WTC11 (cell line): ENCODE results near the gene GNAS. TPM values are rescaled to one million over a fixed set of nuclear protein-coding genes. Genes with fewer than 3 reads are reported as not detected.

Source experiments
- ATAC-seq: fragments of 200-7000 bp; cut with Tn5 transposase; 2 replicates; pipeline ENCODE4 v1.10.0; 2021; ENCODE audit warnings: mild to moderate bottlenecking, moderate library complexity
- CTCF ChIA-PET: fragments of 300-600 bp; sonication (Branson Sonifier 250); formaldehyde crosslinking; loops from one replicate; lab custom pipeline; 2021; ENCODE audit warnings: antibody characterized with exemption; lab: Charles Lee
- POLR2A ChIA-PET: fragments of 350-600 bp; sonication (Branson Sonifier 250); formaldehyde crosslinking; loops from one replicate; lab custom pipeline; 2021; ENCODE audit warnings: antibody characterized with exemption; lab: Charles Lee
- DNase-seq: peaks from one replicate; pipeline ENCODE4 v3.0.0; 2021; ENCODE audit warnings: low spot score
- H3K27ac Mint-ChIP-seq: 2 replicates; pipeline ENCODE4 v1.8.0; 2021; ENCODE audit warnings: mixed read lengths
- H3K27me3 Mint-ChIP-seq: 2 replicates; pipeline ENCODE4 v1.8.0; 2021; ENCODE audit warnings: low read depth, mild to moderate bottlenecking, moderate library complexity, mixed read lengths
- H3K36me3 Mint-ChIP-seq: 2 replicates; pipeline ENCODE4 v1.8.0; 2021; ENCODE audit warnings: mixed read lengths
- H3K4me1 Mint-ChIP-seq: 2 replicates; pipeline ENCODE4 v1.8.0; 2022; ENCODE audit warnings: mixed read lengths
- H3K4me3 Mint-ChIP-seq: 2 replicates; pipeline ENCODE4 v1.8.0; 2021; ENCODE audit warnings: mild to moderate bottlenecking, moderate library complexity, mixed read lengths
- H3K9me3 Mint-ChIP-seq: 2 replicates; pipeline ENCODE4 v1.8.0; 2021; ENCODE audit warnings: mixed read lengths
- ATF1 ChIP-seq: sonication (generic); formaldehyde crosslinking; IDR thresholded peaks from 2 replicates; pipeline ENCODE4 v1.8.1; 2023; ENCODE audit warnings: mild to moderate bottlenecking, moderate library complexity, missing genetic modification reagents
- ELF4 ChIP-seq: sonication (generic); formaldehyde crosslinking; IDR thresholded peaks from 2 replicates; pipeline ENCODE4 v1.8.1; 2022; ENCODE audit warnings: low read depth, mild to moderate bottlenecking, moderate library complexity, missing genetic modification reagents
- GTF2I ChIP-seq: fragments of 250-450 bp; sonication (Bioruptor Pico); conservative IDR thresholded peaks from 2 replicates; pipeline ENCODE4 v1.4.0; 2021; ENCODE audit warnings: mild to moderate bottlenecking
- MXD4 ChIP-seq: fragments of 250-450 bp; sonication (Bioruptor Pico); IDR thresholded peaks from 2 replicates; pipeline ENCODE4 v1.8.0; 2021; ENCODE audit warnings: mild to moderate bottlenecking, moderate library complexity, borderline replicate concordance
- MYBL2 ChIP-seq: sonication (generic); formaldehyde crosslinking; IDR thresholded peaks from 2 replicates; pipeline ENCODE4 v1.8.1; 2023; ENCODE audit warnings: mild to moderate bottlenecking, moderate library complexity, missing genetic modification reagents
- NFATC4 ChIP-seq: fragments of 250-450 bp; sonication (Bioruptor Pico); IDR thresholded peaks from 2 replicates; pipeline ENCODE4 v1.9.0; 2021; ENCODE audit warnings: mild to moderate bottlenecking
- OVOL2 ChIP-seq: fragments of 250-450 bp; sonication (Bioruptor Pico); IDR thresholded peaks from 2 replicates; pipeline ENCODE4 v1.9.0; 2021; ENCODE audit warnings: mild to moderate bottlenecking, borderline replicate concordance
- SMAD4 ChIP-seq: sonication (generic); formaldehyde crosslinking; IDR thresholded peaks from 2 replicates; pipeline ENCODE4 v1.8.0; 2022; ENCODE audit warnings: mild to moderate bottlenecking, missing genetic modification reagents
- SOX15 ChIP-seq: fragments of 250-450 bp; sonication (Bioruptor Pico); IDR thresholded peaks from 2 replicates; pipeline ENCODE4 v1.9.0; 2021; ENCODE audit warnings: mild to moderate bottlenecking
- TCF7 ChIP-seq: sonication (generic); formaldehyde crosslinking; IDR thresholded peaks from 2 replicates; pipeline ENCODE4 v1.8.0; 2022; ENCODE audit warnings: mild to moderate bottlenecking, low read depth, missing genetic modification reagents, moderate library complexity
- ZNF138 ChIP-seq: sonication (generic); formaldehyde crosslinking; conservative IDR thresholded peaks from 2 replicates; pipeline ENCODE4 v1.8.1; 2022; ENCODE audit warnings: mild to moderate bottlenecking, moderate library complexity, missing genetic modification reagents
- ZNF263 ChIP-seq: sonication (generic); formaldehyde crosslinking; IDR thresholded peaks from 2 replicates; pipeline ENCODE4 v1.8.1; 2022; ENCODE audit warnings: low read depth, mild to moderate bottlenecking, moderate library complexity, missing genetic modification reagents
- ZNF396 ChIP-seq: fragments of 250-450 bp; sonication (Bioruptor Pico); IDR thresholded peaks from 2 replicates; pipeline ENCODE4 v1.8.0; 2021; ENCODE audit warnings: mild to moderate bottlenecking, moderate library complexity, borderline replicate concordance
- ZNF423 ChIP-seq: fragments of 250-450 bp; sonication (Bioruptor Pico); IDR thresholded peaks from 2 replicates; pipeline ENCODE4 v2.1.2; 2022; ENCODE audit warnings: mild to moderate bottlenecking, moderate library complexity
- total RNA-seq: library from RNA; stranded (reverse); gene quantifications from 3 replicates; pipeline ENCODE4 v1.2.3, GENCODE V29; 2021
- TF ChIP-seq, protein P1 (sequence below): sonication (generic); formaldehyde crosslinking; IDR thresholded peaks from 2 replicates; pipeline ENCODE4 v1.8.1; 2022; ENCODE audit warnings: mild to moderate bottlenecking, moderate library complexity, missing genetic modification reagents
- TF ChIP-seq, protein P2 (sequence below): sonication (generic); formaldehyde crosslinking; conservative IDR thresholded peaks from 2 replicates; pipeline ENCODE4 v1.8.1; 2022; ENCODE audit warnings: mild to moderate bottlenecking, missing genetic modification reagents
- TF ChIP-seq, protein P3 (sequence below): sonication (generic); formaldehyde crosslinking; IDR thresholded peaks from 2 replicates; pipeline ENCODE4 v1.8.0; 2023; ENCODE audit warnings: mild to moderate bottlenecking, missing genetic modification reagents
- TF ChIP-seq, protein P4 (sequence below): sonication (generic); formaldehyde crosslinking; IDR thresholded peaks from 2 replicates; pipeline ENCODE4 v1.8.0; 2022; ENCODE audit warnings: mild to moderate bottlenecking, missing genetic modification reagents
- TF ChIP-seq, protein P5 (sequence below): sonication (generic); formaldehyde crosslinking; IDR thresholded peaks from 2 replicates; pipeline ENCODE4 v1.8.0; 2022; ENCODE audit warnings: mild to moderate bottlenecking, missing genetic modification reagents
- TF ChIP-seq, protein P6 (sequence below): fragments of 250-450 bp; sonication (Bioruptor Pico); conservative IDR thresholded peaks from 2 replicates; pipeline ENCODE4 v1.9.0; 2021; ENCODE audit warnings: mild to moderate bottlenecking
- TF ChIP-seq, protein P7 (sequence below): fragments of 250-450 bp; sonication (Bioruptor Pico); IDR thresholded peaks from 2 replicates; pipeline ENCODE4 v1.9.0; 2021; ENCODE audit warnings: mild to moderate bottlenecking
- TF ChIP-seq, protein P8 (sequence below): fragments of 200-600 bp; IDR thresholded peaks from 2 replicates; pipeline ENCODE4 v1.8.0; 2022; ENCODE audit warnings: antibody characterized with exemption
- TF ChIP-seq, protein P9 (sequence below): fragments of 250-450 bp; sonication (Bioruptor Pico); IDR thresholded peaks from 2 replicates; pipeline ENCODE4 v1.9.0; 2021; ENCODE audit warnings: moderate library complexity, mild to moderate bottlenecking, inconsistent platforms, borderline replicate concordance
- TF ChIP-seq, protein P10 (sequence below): sonication (generic); formaldehyde crosslinking; IDR thresholded peaks from 2 replicates; pipeline ENCODE4 v1.8.1; 2022; ENCODE audit warnings: low read depth, mild to moderate bottlenecking, moderate library complexity, missing genetic modification reagents, borderline replicate concordance

GNAS gene
- total RNA-seq, 1 experiment from 2014 or later = 868 TPM

DNA sequence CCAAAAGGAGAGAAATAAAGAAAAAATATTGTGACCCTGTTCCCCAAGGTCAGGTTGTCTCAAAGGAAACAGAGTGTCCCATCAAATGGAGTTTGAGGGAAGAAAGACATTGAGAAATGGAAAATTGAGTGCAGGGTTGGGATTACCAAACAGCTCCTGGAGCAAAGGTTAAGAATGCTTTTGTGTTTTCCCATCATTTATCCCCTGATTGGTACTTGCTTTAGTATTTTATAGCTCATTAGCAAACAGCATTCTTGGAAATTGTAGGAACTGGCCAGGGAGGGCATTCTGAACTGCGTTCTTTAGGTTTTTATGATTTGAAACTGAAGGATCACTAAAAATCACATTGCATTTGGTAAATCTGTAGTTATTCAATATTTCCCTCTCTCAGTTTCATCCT, 69.5 kb downstream of the GNAS start:
- Mint-ChIP-seq H3K4me3 (no peak overlapping the region), H3K4me1 (peaks cover 4% of the 10 kb centered on the region), H3K27me3 (peaks cover 20% of the 10 kb centered on the region), H3K27ac (no peak overlapping the region), H3K9me3 (peaks cover 9% of the 10 kb centered on the region), H3K36me3 (no peaks in the 10 kb centered on the region; the same call in 1 of the 2 replicates)
- CTCF ChIA-PET = no interaction called here
- DNase-seq (no peak), ATAC-seq (no peak)
- POLR2A ChIA-PET = no interaction called here
- TF ChIP-seq, protein P1, sequence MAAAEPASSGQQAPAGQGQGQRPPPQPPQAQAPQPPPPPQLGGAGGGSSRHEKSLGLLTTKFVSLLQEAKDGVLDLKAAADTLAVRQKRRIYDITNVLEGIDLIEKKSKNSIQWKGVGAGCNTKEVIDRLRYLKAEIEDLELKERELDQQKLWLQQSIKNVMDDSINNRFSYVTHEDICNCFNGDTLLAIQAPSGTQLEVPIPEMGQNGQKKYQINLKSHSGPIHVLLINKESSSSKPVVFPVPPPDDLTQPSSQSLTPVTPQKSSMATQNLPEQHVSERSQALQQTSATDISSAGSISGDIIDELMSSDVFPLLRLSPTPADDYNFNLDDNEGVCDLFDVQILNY (CRISPR knock-in tag) = no peak
- TF ChIP-seq TCF7 (CRISPR knock-in tag) = no peak
- TF ChIP-seq, protein P2, sequence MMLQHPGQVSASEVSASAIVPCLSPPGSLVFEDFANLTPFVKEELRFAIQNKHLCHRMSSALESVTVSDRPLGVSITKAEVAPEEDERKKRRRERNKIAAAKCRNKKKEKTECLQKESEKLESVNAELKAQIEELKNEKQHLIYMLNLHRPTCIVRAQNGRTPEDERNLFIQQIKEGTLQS (CRISPR knock-in tag) = no peak
- TF ChIP-seq ZNF263 (CRISPR knock-in tag) = no peak
- TF ChIP-seq, protein P3, sequence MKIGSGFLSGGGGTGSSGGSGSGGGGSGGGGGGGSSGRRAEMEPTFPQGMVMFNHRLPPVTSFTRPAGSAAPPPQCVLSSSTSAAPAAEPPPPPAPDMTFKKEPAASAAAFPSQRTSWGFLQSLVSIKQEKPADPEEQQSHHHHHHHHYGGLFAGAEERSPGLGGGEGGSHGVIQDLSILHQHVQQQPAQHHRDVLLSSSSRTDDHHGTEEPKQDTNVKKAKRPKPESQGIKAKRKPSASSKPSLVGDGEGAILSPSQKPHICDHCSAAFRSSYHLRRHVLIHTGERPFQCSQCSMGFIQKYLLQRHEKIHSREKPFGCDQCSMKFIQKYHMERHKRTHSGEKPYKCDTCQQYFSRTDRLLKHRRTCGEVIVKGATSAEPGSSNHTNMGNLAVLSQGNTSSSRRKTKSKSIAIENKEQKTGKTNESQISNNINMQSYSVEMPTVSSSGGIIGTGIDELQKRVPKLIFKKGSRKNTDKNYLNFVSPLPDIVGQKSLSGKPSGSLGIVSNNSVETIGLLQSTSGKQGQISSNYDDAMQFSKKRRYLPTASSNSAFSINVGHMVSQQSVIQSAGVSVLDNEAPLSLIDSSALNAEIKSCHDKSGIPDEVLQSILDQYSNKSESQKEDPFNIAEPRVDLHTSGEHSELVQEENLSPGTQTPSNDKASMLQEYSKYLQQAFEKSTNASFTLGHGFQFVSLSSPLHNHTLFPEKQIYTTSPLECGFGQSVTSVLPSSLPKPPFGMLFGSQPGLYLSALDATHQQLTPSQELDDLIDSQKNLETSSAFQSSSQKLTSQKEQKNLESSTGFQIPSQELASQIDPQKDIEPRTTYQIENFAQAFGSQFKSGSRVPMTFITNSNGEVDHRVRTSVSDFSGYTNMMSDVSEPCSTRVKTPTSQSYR (CRISPR knock-in tag) = no peak
- no peak for TF ChIP-seq ZNF396
- TF ChIP-seq ATF1 = no peak
- TF ChIP-seq SMAD4 (CRISPR knock-in tag) = no peak
- TF ChIP-seq MXD4 (CRISPR knock-in tag) = no peak
- TF ChIP-seq, protein P4, sequence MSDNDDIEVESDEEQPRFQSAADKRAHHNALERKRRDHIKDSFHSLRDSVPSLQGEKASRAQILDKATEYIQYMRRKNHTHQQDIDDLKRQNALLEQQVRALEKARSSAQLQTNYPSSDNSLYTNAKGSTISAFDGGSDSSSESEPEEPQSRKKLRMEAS (CRISPR knock-in tag) = no peak
- TF ChIP-seq, protein P5, sequence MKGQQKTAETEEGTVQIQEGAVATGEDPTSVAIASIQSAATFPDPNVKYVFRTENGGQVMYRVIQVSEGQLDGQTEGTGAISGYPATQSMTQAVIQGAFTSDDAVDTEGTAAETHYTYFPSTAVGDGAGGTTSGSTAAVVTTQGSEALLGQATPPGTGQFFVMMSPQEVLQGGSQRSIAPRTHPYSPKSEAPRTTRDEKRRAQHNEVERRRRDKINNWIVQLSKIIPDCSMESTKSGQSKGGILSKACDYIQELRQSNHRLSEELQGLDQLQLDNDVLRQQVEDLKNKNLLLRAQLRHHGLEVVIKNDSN = no peak
- TF ChIP-seq SOX15 (CRISPR knock-in tag) = no peak
- no peak for TF ChIP-seq ZNF138 (CRISPR knock-in tag)
- no peak for TF ChIP-seq MYBL2 (CRISPR knock-in tag)
- TF ChIP-seq, protein P6, sequence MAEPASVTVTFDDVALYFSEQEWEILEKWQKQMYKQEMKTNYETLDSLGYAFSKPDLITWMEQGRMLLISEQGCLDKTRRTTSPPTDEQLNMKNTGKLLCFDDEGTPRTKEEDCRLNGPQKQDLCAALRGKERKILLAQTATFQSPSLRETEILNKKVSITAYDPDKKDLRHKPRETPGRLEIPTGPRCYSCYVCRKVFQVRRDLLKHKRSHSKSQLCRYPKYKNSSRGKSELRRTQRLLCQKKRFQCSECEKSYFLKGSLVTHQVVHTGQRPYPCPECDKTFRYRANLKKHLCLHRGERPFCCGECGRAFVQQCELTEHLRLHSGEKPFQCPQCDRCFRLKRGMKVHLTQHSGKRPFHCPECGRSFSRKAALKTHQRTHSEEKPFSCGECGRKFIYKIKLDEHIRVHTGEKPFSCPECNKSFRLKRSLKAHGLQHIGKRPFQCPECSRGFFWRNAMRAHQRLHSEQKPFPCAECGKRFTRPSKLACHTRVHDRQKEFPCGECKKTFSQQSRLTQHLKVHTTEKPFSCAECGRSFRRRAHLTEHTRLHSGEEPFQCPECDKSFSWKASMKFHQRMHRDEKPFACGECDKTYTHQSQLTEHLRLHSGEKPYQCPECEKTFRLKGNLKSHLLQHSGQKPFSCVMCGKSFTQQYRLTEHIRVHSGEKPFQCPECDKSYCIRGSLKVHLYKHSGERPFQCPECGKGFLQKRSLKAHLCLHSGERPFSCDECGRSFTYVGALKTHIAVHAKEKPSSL (CRISPR knock-in tag) = no peak

DNA sequence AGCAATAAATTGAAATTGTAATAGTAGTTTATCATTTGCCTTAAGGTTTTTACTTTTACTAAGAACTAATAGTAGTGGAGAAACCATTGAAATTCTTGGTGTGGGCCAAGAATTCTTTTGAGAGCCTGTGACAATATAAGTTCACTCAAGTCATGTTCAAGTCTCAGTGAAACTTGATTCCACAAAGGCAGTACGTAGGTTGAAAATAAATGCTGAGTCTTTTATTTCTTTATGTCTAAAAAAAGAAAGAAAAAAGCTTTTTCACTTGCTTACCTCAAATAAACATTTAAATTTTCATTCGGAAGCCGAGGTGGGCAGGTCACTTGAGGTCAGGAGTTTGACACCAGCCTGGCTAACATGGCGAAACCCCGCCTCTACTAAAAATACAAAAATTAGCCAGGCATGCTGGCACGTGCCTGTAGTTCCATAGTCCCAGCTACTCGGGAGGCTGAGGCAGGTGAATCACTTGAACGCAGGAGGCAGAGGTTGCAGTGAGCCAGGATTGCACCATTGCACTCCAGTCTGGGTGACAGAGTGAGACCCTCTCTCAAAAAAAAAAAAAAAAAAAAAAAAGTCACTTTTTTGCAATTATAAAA, 70.7 kb downstream of the GNAS start:
- no peak for DNase-seq
- TF ChIP-seq, protein P7, sequence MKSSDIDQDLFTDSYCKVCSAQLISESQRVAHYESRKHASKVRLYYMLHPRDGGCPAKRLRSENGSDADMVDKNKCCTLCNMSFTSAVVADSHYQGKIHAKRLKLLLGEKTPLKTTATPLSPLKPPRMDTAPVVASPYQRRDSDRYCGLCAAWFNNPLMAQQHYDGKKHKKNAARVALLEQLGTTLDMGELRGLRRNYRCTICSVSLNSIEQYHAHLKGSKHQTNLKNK = no peak
- TF ChIP-seq MXD4 (CRISPR knock-in tag) (no peak), TCF7 (CRISPR knock-in tag) (no peak), NFATC4 (CRISPR knock-in tag) (no peak), ZNF423 (CRISPR knock-in tag) (no peak), OVOL2 (CRISPR knock-in tag) (no peak), GTF2I (no peak), ELF4 (CRISPR knock-in tag) (no peak)
- TF ChIP-seq, protein P8, sequence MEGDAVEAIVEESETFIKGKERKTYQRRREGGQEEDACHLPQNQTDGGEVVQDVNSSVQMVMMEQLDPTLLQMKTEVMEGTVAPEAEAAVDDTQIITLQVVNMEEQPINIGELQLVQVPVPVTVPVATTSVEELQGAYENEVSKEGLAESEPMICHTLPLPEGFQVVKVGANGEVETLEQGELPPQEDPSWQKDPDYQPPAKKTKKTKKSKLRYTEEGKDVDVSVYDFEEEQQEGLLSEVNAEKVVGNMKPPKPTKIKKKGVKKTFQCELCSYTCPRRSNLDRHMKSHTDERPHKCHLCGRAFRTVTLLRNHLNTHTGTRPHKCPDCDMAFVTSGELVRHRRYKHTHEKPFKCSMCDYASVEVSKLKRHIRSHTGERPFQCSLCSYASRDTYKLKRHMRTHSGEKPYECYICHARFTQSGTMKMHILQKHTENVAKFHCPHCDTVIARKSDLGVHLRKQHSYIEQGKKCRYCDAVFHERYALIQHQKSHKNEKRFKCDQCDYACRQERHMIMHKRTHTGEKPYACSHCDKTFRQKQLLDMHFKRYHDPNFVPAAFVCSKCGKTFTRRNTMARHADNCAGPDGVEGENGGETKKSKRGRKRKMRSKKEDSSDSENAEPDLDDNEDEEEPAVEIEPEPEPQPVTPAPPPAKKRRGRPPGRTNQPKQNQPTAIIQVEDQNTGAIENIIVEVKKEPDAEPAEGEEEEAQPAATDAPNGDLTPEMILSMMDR = no peak
- TF ChIP-seq, protein P9, sequence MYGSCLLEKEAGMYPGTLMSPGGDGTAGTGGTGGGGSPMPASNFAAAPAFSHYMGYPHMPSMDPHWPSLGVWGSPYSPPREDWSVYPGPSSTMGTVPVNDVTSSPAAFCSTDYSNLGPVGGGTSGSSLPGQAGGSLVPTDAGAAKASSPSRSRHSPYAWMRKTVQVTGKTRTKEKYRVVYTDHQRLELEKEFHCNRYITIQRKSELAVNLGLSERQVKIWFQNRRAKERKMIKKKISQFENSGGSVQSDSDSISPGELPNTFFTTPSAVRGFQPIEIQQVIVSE = no peak
- TF ChIP-seq, protein P10, sequence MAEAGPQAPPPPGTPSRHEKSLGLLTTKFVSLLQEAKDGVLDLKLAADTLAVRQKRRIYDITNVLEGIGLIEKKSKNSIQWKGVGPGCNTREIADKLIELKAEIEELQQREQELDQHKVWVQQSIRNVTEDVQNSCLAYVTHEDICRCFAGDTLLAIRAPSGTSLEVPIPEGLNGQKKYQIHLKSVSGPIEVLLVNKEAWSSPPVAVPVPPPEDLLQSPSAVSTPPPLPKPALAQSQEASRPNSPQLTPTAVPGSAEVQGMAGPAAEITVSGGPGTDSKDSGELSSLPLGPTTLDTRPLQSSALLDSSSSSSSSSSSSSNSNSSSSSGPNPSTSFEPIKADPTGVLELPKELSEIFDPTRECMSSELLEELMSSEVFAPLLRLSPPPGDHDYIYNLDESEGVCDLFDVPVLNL = no peak

More for the DNA sequence above, 70.7 kb downstream of the GNAS start:
- H3K9me3 Mint-ChIP-seq = peaks cover 7% of the 10 kb centered on the region
- H3K4me1 Mint-ChIP-seq = peaks cover 4% of the 10 kb centered on the region
- no peak for ATAC-seq
- POLR2A ChIA-PET = interaction anchor here (0.7 kb wide), 1 partner anchor 70 kb away, joined by 3 read pairs; no protein-coding TSS in a partner anchor
- no peaks in the 10 kb centered on the region; the same call in 1 of the 2 replicates for H3K36me3 Mint-ChIP-seq
- peaks cover 20% of the 10 kb centered on the region for H3K27me3 Mint-ChIP-seq
- H3K4me3 Mint-ChIP-seq = no peak overlapping the region
- H3K27ac Mint-ChIP-seq = no peak overlapping the region
- CTCF ChIA-PET = interaction anchor here (0.7 kb wide), 3 partner anchors 45 to 62 kb away, joined by 3 to 5 read pairs (median 5); no protein-coding TSS in a partner anchor
